ENCODE measurements around the gene SLC9A3. TPM values are rescaled to one million over a fixed set of nuclear protein-coding genes. Genes with fewer than 3 reads are reported as not detected.

The SLC9A3 gene
- polyA plus RNA-seq, 1 of the 3 experiments (the other 2 are of a cell fraction), result 1.9 TPM

- H3K9me3 ChIP-seq, result no peaks in the 10 kb centered on the region
- no peak overlapping the region for H3K4me3 ChIP-seq (ENCODE audit: low read depth in 2 of 2, low read length in 1 of 2)
- H3K9me2 ChIP-seq, result no peaks in the 10 kb centered on the region
- ChIA-PET CTCF (no interaction called here), POLR2A (no interaction called here)
- H4K20me1 ChIP-seq (ENCODE audit: insufficient read depth), result no peaks in the 10 kb centered on the region
- H3K27ac ChIP-seq (ENCODE audit: low read depth in 2 of 2, low read length in 1 of 2), result no peak overlapping the region
- peaks cover 35% of the 10 kb centered on the region for H3K27me3 ChIP-seq (ENCODE audit: insufficient read depth)
- no peaks in the 10 kb centered on the region for H3F3A ChIP-seq (replicated peaks; ENCODE audit: insufficient read depth)
- H3K4me2 ChIP-seq, result no peak overlapping the region
- H3K4me1 ChIP-seq (ENCODE audit: control insufficient read depth in 1 of 2, insufficient read depth in 2 of 2, low read depth in 1 of 2, low read length in 1 of 2), result no peaks in the 10 kb centered on the region
- no peaks in the 10 kb centered on the region for H3K36me3 ChIP-seq (replicated peaks in 1 of 2; ENCODE audit: control insufficient read depth in 1 of 2, insufficient read depth in 2 of 2, low read length in 1 of 2)
- TF ChIP-seq GABPA (IDR thresholded peaks at IDR 0.05; ENCODE audit: low read depth), result no peak
- TF ChIP-seq, protein P1, sequence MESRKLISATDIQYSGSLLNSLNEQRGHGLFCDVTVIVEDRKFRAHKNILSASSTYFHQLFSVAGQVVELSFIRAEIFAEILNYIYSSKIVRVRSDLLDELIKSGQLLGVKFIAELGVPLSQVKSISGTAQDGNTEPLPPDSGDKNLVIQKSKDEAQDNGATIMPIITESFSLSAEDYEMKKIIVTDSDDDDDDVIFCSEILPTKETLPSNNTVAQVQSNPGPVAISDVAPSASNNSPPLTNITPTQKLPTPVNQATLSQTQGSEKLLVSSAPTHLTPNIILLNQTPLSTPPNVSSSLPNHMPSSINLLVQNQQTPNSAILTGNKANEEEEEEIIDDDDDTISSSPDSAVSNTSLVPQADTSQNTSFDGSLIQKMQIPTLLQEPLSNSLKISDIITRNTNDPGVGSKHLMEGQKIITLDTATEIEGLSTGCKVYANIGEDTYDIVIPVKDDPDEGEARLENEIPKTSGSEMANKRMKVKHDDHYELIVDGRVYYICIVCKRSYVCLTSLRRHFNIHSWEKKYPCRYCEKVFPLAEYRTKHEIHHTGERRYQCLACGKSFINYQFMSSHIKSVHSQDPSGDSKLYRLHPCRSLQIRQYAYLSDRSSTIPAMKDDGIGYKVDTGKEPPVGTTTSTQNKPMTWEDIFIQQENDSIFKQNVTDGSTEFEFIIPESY (IDR thresholded peaks at IDR 0.05; ENCODE audit: borderline replicate concordance, low read depth), result no peak
- no peak for TF ChIP-seq RXRA (IDR thresholded peaks at IDR 0.05; ENCODE audit: borderline replicate concordance, low read depth)
- TF ChIP-seq, protein P2, sequence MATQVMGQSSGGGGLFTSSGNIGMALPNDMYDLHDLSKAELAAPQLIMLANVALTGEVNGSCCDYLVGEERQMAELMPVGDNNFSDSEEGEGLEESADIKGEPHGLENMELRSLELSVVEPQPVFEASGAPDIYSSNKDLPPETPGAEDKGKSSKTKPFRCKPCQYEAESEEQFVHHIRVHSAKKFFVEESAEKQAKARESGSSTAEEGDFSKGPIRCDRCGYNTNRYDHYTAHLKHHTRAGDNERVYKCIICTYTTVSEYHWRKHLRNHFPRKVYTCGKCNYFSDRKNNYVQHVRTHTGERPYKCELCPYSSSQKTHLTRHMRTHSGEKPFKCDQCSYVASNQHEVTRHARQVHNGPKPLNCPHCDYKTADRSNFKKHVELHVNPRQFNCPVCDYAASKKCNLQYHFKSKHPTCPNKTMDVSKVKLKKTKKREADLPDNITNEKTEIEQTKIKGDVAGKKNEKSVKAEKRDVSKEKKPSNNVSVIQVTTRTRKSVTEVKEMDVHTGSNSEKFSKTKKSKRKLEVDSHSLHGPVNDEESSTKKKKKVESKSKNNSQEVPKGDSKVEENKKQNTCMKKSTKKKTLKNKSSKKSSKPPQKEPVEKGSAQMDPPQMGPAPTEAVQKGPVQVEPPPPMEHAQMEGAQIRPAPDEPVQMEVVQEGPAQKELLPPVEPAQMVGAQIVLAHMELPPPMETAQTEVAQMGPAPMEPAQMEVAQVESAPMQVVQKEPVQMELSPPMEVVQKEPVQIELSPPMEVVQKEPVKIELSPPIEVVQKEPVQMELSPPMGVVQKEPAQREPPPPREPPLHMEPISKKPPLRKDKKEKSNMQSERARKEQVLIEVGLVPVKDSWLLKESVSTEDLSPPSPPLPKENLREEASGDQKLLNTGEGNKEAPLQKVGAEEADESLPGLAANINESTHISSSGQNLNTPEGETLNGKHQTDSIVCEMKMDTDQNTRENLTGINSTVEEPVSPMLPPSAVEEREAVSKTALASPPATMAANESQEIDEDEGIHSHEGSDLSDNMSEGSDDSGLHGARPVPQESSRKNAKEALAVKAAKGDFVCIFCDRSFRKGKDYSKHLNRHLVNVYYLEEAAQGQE (IDR thresholded peaks at IDR 0.05; ENCODE audit: low read depth, low read length), result no peak
- TF ChIP-seq JUND (IDR thresholded peaks at IDR 0.05), result no peak
- no peak for TF ChIP-seq SIN3A (IDR thresholded peaks at IDR 0.05; ENCODE audit: borderline replicate concordance, low read depth, low read length)
- WGBS (ENCODE audit: low lambda C conversion rate), result 55% methylated on average over 12 of the region's 38 CpGs
- no peaks in the 10 kb centered on the region for H3K79me2 ChIP-seq (ENCODE audit: insufficient read depth)
- no peak overlapping the region for H3K9ac ChIP-seq
- no peak overlapping the region for H2AFZ ChIP-seq (ENCODE audit: low read depth)
- no peak for DNase-seq
Measured at GRCh38 chr5:494667-495255, 29.5 kb downstream of the SLC9A3 start.

GRCh38 chr5:493758-494157, 30.5 kb downstream of the SLC9A3 start:
- peaks cover 35% of the 10 kb centered on the region for H3K27me3 ChIP-seq (ENCODE audit: insufficient read depth)
- no peaks in the 10 kb centered on the region for H3K79me2 ChIP-seq (ENCODE audit: insufficient read depth)
- H3K9me3 ChIP-seq, result no peaks in the 10 kb centered on the region
- no peak overlapping the region for H3K9ac ChIP-seq
- no peak overlapping the region for H3K27ac ChIP-seq (ENCODE audit: low read depth in 2 of 2, low read length in 1 of 2)
- ChIA-PET CTCF (no interaction called here), POLR2A (no interaction called here)
- no peak for DNase-seq
- H3K4me3 ChIP-seq (ENCODE audit: low read depth in 2 of 2, low read length in 1 of 2), result no peak overlapping the region
- no peaks in the 10 kb centered on the region for H3K4me1 ChIP-seq (ENCODE audit: control insufficient read depth in 1 of 2, insufficient read depth in 2 of 2, low read depth in 1 of 2, low read length in 1 of 2)
- no peaks in the 10 kb centered on the region for H4K20me1 ChIP-seq (ENCODE audit: insufficient read depth)
- H3F3A ChIP-seq (replicated peaks; ENCODE audit: insufficient read depth), result no peaks in the 10 kb centered on the region
- H3K36me3 ChIP-seq (replicated peaks in 1 of 2; ENCODE audit: control insufficient read depth in 1 of 2, insufficient read depth in 2 of 2, low read length in 1 of 2), result no peaks in the 10 kb centered on the region
- no peak overlapping the region for H3K4me2 ChIP-seq
- H2AFZ ChIP-seq (ENCODE audit: low read depth), result no peak overlapping the region
- WGBS (ENCODE audit: low lambda C conversion rate), result 0% methylated on average over 3 of the region's 13 CpGs
- H3K9me2 ChIP-seq, result no peaks in the 10 kb centered on the region
- TF ChIP-seq JUND (IDR thresholded peaks at IDR 0.05), result no peak
- TF ChIP-seq POLR2AphosphoS5 (IDR thresholded peaks at IDR 0.05; ENCODE audit: low read depth, low read length), result no peak
- no peak for TF ChIP-seq EZH2phosphoT487 (IDR thresholded peaks at IDR 0.05; ENCODE audit: borderline replicate concordance, low read depth)
- TF ChIP-seq, protein P2 (IDR thresholded peaks at IDR 0.05; ENCODE audit: low read depth, low read length), result no peak
- no peak for TF ChIP-seq TEAD4 (IDR thresholded peaks at IDR 0.05; ENCODE audit: borderline replicate concordance, insufficient read depth)
- TF ChIP-seq CTCF (IDR thresholded peaks at IDR 0.05), result no peak
- TF ChIP-seq, protein P1 (IDR thresholded peaks at IDR 0.05; ENCODE audit: borderline replicate concordance, low read depth), result no peak
